Uterus (tissue), 4 donors: ENCODE data around the gene KRTAP5-10. TPM values are rescaled to one million over a fixed set of nuclear protein-coding genes. Genes with fewer than 3 reads are reported as not detected.
"Not testable (repeated sequence)": the region's sequence is repeated elsewhere in the genome, so short reads cannot be mapped to it uniquely, and the experiment has no call there.

Experiments
- DNase-seq, 2 donors: peaks; one replicate each; pipeline ENCODE4 v3.0.0-alpha.2; 2019 to 2020
- H3K27ac ChIP-seq, 2 donors: fragments of 200-600 bp; sonication (generic); 1 replicate in 1 of 2; 2 replicates in 1 of 2; pipeline ENCODE4 v1.5.1; 2016 to 2018
- H3K27me3 ChIP-seq, 2 donors: fragments of 200-600 bp; sonication (generic); one replicate each; pipeline ENCODE4 v1.5.1; 2018 to 2019; ENCODE audit warnings: control low read depth in 1 of 2
- H3K36me3 ChIP-seq, 2 donors: fragments of 200-600 bp; sonication (generic); one replicate each; pipeline ENCODE4 v1.5.1; 2019; ENCODE audit warnings: control low read depth in 1 of 2
- H3K4me1 ChIP-seq, 2 donors: fragments of 200-600 bp; sonication (generic); one replicate each; pipeline ENCODE4 v1.5.1; 2018 to 2019; ENCODE audit warnings: control low read depth in 1 of 2
- H3K4me3 ChIP-seq, 2 donors: fragments of 200-600 bp; sonication (generic); 1 replicate in 1 of 2; 2 replicates in 1 of 2; pipeline ENCODE4 v1.5.1; 2018 to 2019; ENCODE audit warnings: mild to moderate bottlenecking in 1 of 2
- H3K9me3 ChIP-seq, 2 donors: fragments of 200-600 bp; sonication (generic); one replicate each; pipeline ENCODE4 v1.5.1; 2019; ENCODE audit warnings: control low read depth in 1 of 2
- CTCF ChIP-seq, 4 experiments: fragments of 200-600 bp in 2 of 4; fragments of 450-650 bp in 2 of 4; sonication (generic) in 2 of 4; IDR thresholded peaks; one replicate each; pipeline ENCODE4 v1.5.1; 2016 to 2019; ENCODE audit warnings: antibody characterized with exemption in 4 of 4, mild to moderate bottlenecking in 2 of 4, moderate library complexity in 1 of 4
- POLR2A ChIP-seq, 2 donors: fragments of 450-650 bp; IDR thresholded peaks; one replicate each; pipeline ENCODE4 v1.6.1; 2016; ENCODE audit warnings: antibody characterized with exemption in 2 of 2, mild to moderate bottlenecking in 1 of 2, moderate library complexity in 1 of 2
- intact Hi-C: fragments of 100-400 bp; cut with DNase I; formaldehyde crosslinking; loops from one replicate; pipeline ENCODE4 v1.15.1; 2023; ENCODE audit warnings: low total_unique reads
- total RNA-seq, 4 donors: library from RNA; depleted of rRNA in 3 of 4; stranded (reverse); fragments of >200 nt in 3 of 4; gene quantifications; one replicate each; pipeline versions ENCODE4 v1.1.0 to v1.2.4, GENCODE V29; 2014 to 2023
- donor health status: DM: yes; HTN: yes; CAD: no.

Gene KRTAP5-10
- total RNA-seq, 4 donors from 2014 or later, result 0.37 TPM; not detected in 3

DNA sequence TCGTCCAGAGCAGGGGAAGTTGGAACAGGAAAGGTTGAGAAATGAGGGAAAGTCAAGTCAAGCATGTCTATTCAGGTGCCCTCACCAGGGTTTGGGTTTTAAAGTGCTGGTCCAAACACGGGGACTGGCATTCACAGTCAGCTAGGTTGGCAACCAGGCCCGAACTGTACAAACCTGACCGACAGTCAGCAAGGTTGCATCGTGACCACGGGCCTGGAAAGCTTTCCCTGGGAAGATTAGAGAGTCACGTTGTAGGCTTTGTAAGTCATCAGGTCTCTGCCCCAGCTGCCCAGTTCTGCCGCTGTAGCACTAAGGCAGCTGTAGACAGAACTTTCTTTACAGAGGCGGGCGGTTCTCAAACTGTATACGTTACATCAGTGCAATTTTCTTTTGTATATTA, 7.4 kb downstream of the KRTAP5-10 start:
- H3K27ac ChIP-seq, result no peak overlapping the region
- no peaks in the 10 kb centered on the region for H3K4me1 ChIP-seq
- intact Hi-C loops, result no loop called here
- TF ChIP-seq POLR2A (IDR thresholded peaks at IDR 0.05) (no peak), CTCF (IDR thresholded peaks at IDR 0.05) (no peak)
- no peaks in the 10 kb centered on the region for H3K9me3 ChIP-seq
- H3K27me3 ChIP-seq, result no peaks in the 10 kb centered on the region
- no peak overlapping the region for H3K4me3 ChIP-seq
- DNase-seq, result no peak
- no peaks in the 10 kb centered on the region for H3K36me3 ChIP-seq

GRCh38 chr11:71574418-71574817, 9.1 kb downstream of the KRTAP5-10 start:
- Histone ChIP-seq H3K27ac (no peak overlapping the region), H3K27me3 (no peaks in the 10 kb centered on the region), H3K9me3 (no peaks in the 10 kb centered on the region), H3K4me3 (no peak overlapping the region), H3K4me1 (no peaks in the 10 kb centered on the region), H3K36me3 (no peaks in the 10 kb centered on the region)
- no peak for DNase-seq
- TF ChIP-seq POLR2A (IDR thresholded peaks at IDR 0.05) (no peak), CTCF (IDR thresholded peaks at IDR 0.05) (no peak)
- intact Hi-C loops, result no loop called here

- TF ChIP-seq POLR2A (IDR thresholded peaks at IDR 0.05) (no peak), CTCF (IDR thresholded peaks at IDR 0.05) (no peak)
- H3K27ac ChIP-seq, result no peak overlapping the region
- no peak for DNase-seq
- no peaks in the 10 kb centered on the region for H3K4me1 ChIP-seq
- no peaks in the 10 kb centered on the region for H3K36me3 ChIP-seq
- H3K27me3 ChIP-seq, result no peaks in the 10 kb centered on the region
- no peak overlapping the region for H3K4me3 ChIP-seq
- no peaks in the 10 kb centered on the region for H3K9me3 ChIP-seq
- intact Hi-C loops, result no loop called here
Measured at GRCh38 chr11:71575723-71576424, 10.5 kb downstream of the KRTAP5-10 start.

- H3K27me3 ChIP-seq, intact Hi-C loops, H3K27ac ChIP-seq, H3K36me3 ChIP-seq, H3K4me1 ChIP-seq, H3K9me3 ChIP-seq, DNase-seq, H3K4me3 ChIP-seq: not testable (repeated sequence)
Measured at GRCh38 chr11:71576688-71577465, 11.5 kb downstream of the KRTAP5-10 start.

DNA sequence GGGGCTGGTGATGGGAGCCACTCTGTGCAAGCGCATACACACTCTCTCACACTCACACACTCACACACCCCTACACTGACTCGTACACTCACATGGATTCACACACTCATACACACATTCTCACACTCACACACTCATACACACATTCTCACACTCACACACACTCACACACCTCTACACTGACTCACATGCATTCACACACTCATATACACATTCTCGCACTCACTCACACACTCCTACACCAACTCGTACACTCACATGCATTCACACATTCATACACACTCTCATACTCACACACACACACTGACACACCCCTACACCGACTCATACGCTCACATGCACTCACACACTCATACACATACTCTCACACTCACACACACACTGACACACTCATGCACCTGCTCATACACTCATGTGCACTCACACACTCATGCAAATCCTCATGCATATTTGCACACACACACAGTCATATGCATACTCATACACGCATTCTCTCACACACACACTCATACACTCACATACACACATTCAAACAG, 12.2 kb downstream of the KRTAP5-10 start:
- no peaks in the 10 kb centered on the region for H3K4me1 ChIP-seq
- H3K27ac ChIP-seq, result no peak overlapping the region
- no peak overlapping the region for H3K4me3 ChIP-seq
- no peak for DNase-seq
- no peaks in the 10 kb centered on the region for H3K36me3 ChIP-seq
- intact Hi-C loops, result no loop called here
- no peak for TF ChIP-seq CTCF (IDR thresholded peaks at IDR 0.05)
- TF ChIP-seq POLR2A (IDR thresholded peaks at IDR 0.05), result no peak
- H3K27me3 ChIP-seq, result no peaks in the 10 kb centered on the region
- no peaks in the 10 kb centered on the region for H3K9me3 ChIP-seq

DNA sequence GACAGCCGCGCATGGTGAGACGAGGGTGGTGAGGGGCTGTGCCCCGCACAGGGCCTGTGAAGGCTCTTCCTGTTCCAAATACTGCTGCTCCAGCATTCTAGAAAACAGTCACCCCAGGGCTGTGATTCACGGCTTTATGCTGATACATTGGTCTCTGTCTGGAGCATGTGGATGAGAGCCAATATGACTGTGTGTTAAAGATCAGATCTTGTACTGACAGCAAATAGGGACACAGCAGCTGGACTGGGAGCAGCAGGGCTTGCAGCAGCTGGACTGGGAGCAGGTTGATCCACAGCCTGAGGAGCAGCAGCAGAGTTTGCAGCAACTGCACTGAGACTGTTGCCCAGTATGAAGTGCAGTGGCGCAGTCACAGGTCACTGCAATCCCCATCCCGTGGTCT, 14.2 kb downstream of the KRTAP5-10 start:
- H3K4me3 ChIP-seq, H3K27ac ChIP-seq, H3K4me1 ChIP-seq, H3K9me3 ChIP-seq, H3K36me3 ChIP-seq, DNase-seq, intact Hi-C loops, H3K27me3 ChIP-seq: not testable (repeated sequence)
